K562 (cell line): ENCODE measurements around the gene SLC8A1. TPM values are rescaled to one million over a fixed set of nuclear protein-coding genes. Genes with fewer than 3 reads are reported as not detected.

Experiments used
- ATAC-seq: fragments of 200-7000 bp; cut with Tn5 transposase; 3 replicates; pipeline ENCODE4 v1.9.1; 2020; ENCODE audit warnings: moderate library complexity
- BruUV-seq: library from RNA; stranded (reverse); fragments of 400-500 nt; replicated peaks from 2 replicates; lab custom pipeline; 2021; lab: Mats Ljungman, UMichigan
- CTCF ChIA-PET: fragments of 300-600 bp; formaldehyde crosslinking; extraction: SDS; loops from one replicate; lab custom pipeline; 2021; ENCODE audit warnings: low intra/inter-chr PET ratio; lab: Yijun Ruan, JAX
- POLR2A ChIA-PET: fragments of 300-600, 350-650 bp; sonication (Branson Sonifier 250); formaldehyde crosslinking; extraction: SDS; loops from one replicate; lab custom pipeline; 2021; ENCODE audit warnings: antibody characterized with exemption, inconsistent platforms; lab: Yijun Ruan, JAX
- DNase-seq, 4 experiments: peaks; one replicate each; pipeline versions ENCODE4 v3.0.0 to v3.0.0-alpha.2; 2011 to 2018; ENCODE audit warnings: low spot score in 3 of 4, mixed read lengths in 3 of 4; ENCODE audit errors: extremely low read depth in 1 of 4
- FAIRE-seq: peaks from 2 replicates; lab custom pipeline; 2011; peaks lifted over from hg19 to GRCh38; lab: Jason Lieb, UNC
- H2AFZ ChIP-seq: 2 replicates; pipeline ENCODE4 v1.6.0; 2011; ENCODE audit warnings: low read depth, low read length, control low read depth, inconsistent platforms
- H3K27ac ChIP-seq: fragments of 200-600 bp; 3 replicates; pipeline ENCODE4 v1.8.0; 2011; ENCODE audit warnings: low read depth, mild to moderate bottlenecking, control low read depth, inconsistent platforms, low read length, moderate library complexity, mixed read lengths; ENCODE audit errors: extremely low read depth
- H3K27me3 ChIP-seq, 2 experiments: fragments of 300-600 bp in 1 of 2; 2 replicates in 1 of 2; 3 replicates in 1 of 2; pipeline versions ENCODE4 v1.6.0 to v1.8.0; 2011; ENCODE audit warnings: inconsistent platforms in 2 of 2, low read length in 2 of 2, mild to moderate bottlenecking in 1 of 2, mixed read lengths in 1 of 2, moderate library complexity in 1 of 2; ENCODE audit not compliant: control insufficient read depth in 2 of 2, insufficient read depth in 2 of 2
- H3K36me3 ChIP-seq: fragments of 300-600 bp; 3 replicates; pipeline ENCODE4 v1.8.0; 2011; ENCODE audit warnings: mild to moderate bottlenecking, low read length, inconsistent platforms; ENCODE audit not compliant: control insufficient read depth, insufficient read depth
- H3K4me1 ChIP-seq, 2 experiments: fragments of 200-600 bp in 1 of 2; replicated peaks in 1 of 2; 2 replicates in 1 of 2; 3 replicates in 1 of 2; pipeline versions ENCODE4 v1.5.1 to v1.8.0; 2011; ENCODE audit warnings: inconsistent platforms in 2 of 2, low read length in 2 of 2, mild to moderate bottlenecking in 1 of 2, mixed read lengths in 1 of 2, moderate library complexity in 1 of 2; ENCODE audit not compliant: control insufficient read depth in 2 of 2, insufficient read depth in 2 of 2
- H3K4me2 ChIP-seq: 2 replicates; pipeline ENCODE4 v1.6.1; 2011; ENCODE audit warnings: low read length, control low read depth, inconsistent platforms, mixed read lengths; ENCODE audit not compliant: insufficient read depth
- H3K4me3 ChIP-seq: fragments of 200-600 bp; sonication (generic), shearing (Covaris generic); 2 replicates; pipeline ENCODE4 v1.5.1; 2016; ENCODE audit warnings: control low read depth, inconsistent platforms
- H3K79me2 ChIP-seq: fragments of 200-600 bp; 3 replicates; pipeline ENCODE4 v1.8.0; 2011; ENCODE audit warnings: low read length, inconsistent platforms; ENCODE audit not compliant: control insufficient read depth, insufficient read depth
- H3K9ac ChIP-seq, 2 experiments: 2 replicates each; pipeline versions ENCODE4 v1.6.0 to v1.6.1; 2011; ENCODE audit warnings: low read depth in 2 of 2, low read length in 2 of 2, control low read depth in 1 of 2, inconsistent platforms in 1 of 2, mild to moderate bottlenecking in 1 of 2, mixed read lengths in 1 of 2; ENCODE audit not compliant: insufficient read depth in 1 of 2
- H3K9me1 ChIP-seq: one replicate; pipeline ENCODE4 v1.6.0; 2011; ENCODE audit warnings: inconsistent platforms, mild to moderate bottlenecking, low read length, moderate library complexity; ENCODE audit not compliant: control insufficient read depth, insufficient read depth
- H3K9me3 ChIP-seq: replicated peaks from 2 replicates; pipeline ENCODE4 v1.5.1; 2011; ENCODE audit warnings: low read depth, low read length, inconsistent platforms; ENCODE audit not compliant: control insufficient read depth, insufficient read depth
- H4K20me1 ChIP-seq: replicated peaks from 2 replicates; pipeline ENCODE4 v1.6.1; 2011; ENCODE audit warnings: low read length, inconsistent platforms, mixed read lengths; ENCODE audit not compliant: control insufficient read depth, insufficient read depth
- RAD51 ChIP-seq: fragments of 450-650 bp; IDR thresholded peaks from 2 replicates; pipeline ENCODE4 v1.7.1; 2016; ENCODE audit warnings: low read depth, mild to moderate bottlenecking, borderline replicate concordance
- ZNF232 ChIP-seq: sonication (generic); formaldehyde crosslinking; IDR thresholded peaks from 2 replicates; pipeline ENCODE4 v1.8.0; 2022; ENCODE audit warnings: mild to moderate bottlenecking, missing genetic modification reagents
- ZNF57 ChIP-seq: fragments of 450-650 bp; formaldehyde crosslinking; IDR thresholded peaks from 2 replicates; pipeline ENCODE4 v1.4.0; 2020; ENCODE audit warnings: mild to moderate bottlenecking, moderate library complexity
- WGBS: fragments of 100-300 bp; shearing (Covaris generic); methylation state at CpG from one replicate; pipeline ENCODE4 v1.1.6; 2016; ENCODE audit warnings: low coverage, mixed read lengths; ENCODE audit not compliant: insufficient coverage; ENCODE audit errors: missing lambda C conversion rate; 5-methylcytosine and 5-hydroxymethylcytosine counted together
- in situ Hi-C: fragments of 300-500 bp; cut with MboI; formaldehyde crosslinking; loops from 4 replicates; pipeline ENCODE4 v1.15.0; 2018; ENCODE audit warnings: inconsistent platforms, mixed read lengths
- intact Hi-C: fragments of 100-400 bp; cut with micrococcal nuclease; formaldehyde crosslinking; loops from 2 replicates; pipeline ENCODE4 v1.14.2; 2022
- polyA plus RNA-seq, 8 experiments: library from polyadenylated mRNA; depleted of rRNA in 4 of 8; stranded (reverse) in 5 of 8; unstranded in 3 of 8; fragments of >200 nt; fragmentation: Nextera tagmentation in 2 of 8; fragmentation: Illumina TruSeq in 1 of 8; extraction: Ambion mirVana in 2 of 8; extraction: Trizol in 1 of 8; gene quantifications; 2 replicates each; pipeline versions ENCODE4 v1.2.1 to v1.2.3, GENCODE V29; 2011 to 2014; ENCODE audit warnings: inconsistent platforms in 1 of 8, missing spikeins in 1 of 8
- total RNA-seq, 7 experiments: library from RNA; depleted of rRNA in 6 of 7; stranded (reverse); fragments of >200 nt in 6 of 7; fragmentation: Illumina TruSeq in 2 of 7; extraction: Trizol in 2 of 7; gene quantifications; 2 replicates each; pipeline versions ENCODE4 v1.2.1 to v1.2.3, GENCODE V29; 2011 to 2021; ENCODE audit warnings: low replicate concordance in 1 of 7
- TF ChIP-seq, protein P1 (sequence below), 3 experiments: IDR thresholded peaks in 2 of 3; conservative IDR thresholded peaks in 1 of 3; 2 replicates each; pipeline ENCODE4 v1.5.1; 2011 to 2012; ENCODE audit warnings: low read length in 3 of 3, mild to moderate bottlenecking in 3 of 3, control low read depth in 2 of 3, improper control_type of control experiment in 1 of 3, inconsistent platforms in 1 of 3, low read depth in 1 of 3, mixed read lengths in 1 of 3, moderate library complexity in 1 of 3; ENCODE audit not compliant: insufficient read depth in 2 of 3
- TF ChIP-seq, protein P2 (sequence below): conservative IDR thresholded peaks from 2 replicates; pipeline ENCODE4 v1.6.1; 2011; ENCODE audit warnings: low read depth, mild to moderate bottlenecking, low read length; ENCODE audit not compliant: control insufficient read depth
- TF ChIP-seq, protein P3 (sequence below): fragments of 250-450 bp; sonication (Bioruptor Pico); IDR thresholded peaks from 2 replicates; pipeline ENCODE4 v1.5.0; 2022; ENCODE audit warnings: mild to moderate bottlenecking

Gene SLC8A1
- total and polyA plus RNA-seq, 9 of the 15 experiments (the other 6 are each of a cell fraction or from before 2014, with no cell fraction given), result not detected

DNA sequence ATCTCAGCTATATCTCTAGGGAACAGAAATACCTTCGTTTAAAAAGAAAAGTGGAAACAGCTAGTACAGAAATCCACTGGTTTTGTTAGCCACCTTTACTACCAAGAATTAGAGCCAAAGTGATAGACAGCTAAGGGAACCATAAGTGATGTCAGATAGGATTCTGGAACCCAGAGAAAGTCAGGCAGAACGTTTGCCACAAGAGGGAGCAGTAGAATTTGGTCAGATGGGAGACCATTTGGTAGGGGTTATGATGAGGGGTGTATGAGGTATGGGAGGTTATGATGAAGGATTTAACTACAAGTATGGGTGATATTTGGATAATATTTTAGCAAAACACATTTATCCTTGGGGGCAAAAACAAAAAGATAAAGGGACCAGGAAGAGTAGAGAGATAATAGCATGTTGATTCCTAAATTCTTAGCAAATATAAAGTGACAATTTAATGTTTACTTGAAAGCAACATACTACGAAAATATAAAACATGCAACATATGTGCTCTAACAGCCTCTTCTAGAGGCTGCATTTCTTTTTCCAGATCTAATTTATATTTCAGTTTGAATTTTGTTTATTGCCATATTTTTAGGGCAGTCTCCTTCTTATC is 3.3 kb downstream of the SLC8A1 start:
- intact Hi-C loops, result no loop called here
- peak in 1 of 4 experiments; percentile 8 for DNase-seq
- Histone ChIP-seq H3K9ac (no peak overlapping the region), H3K9me3 (no peaks in the 10 kb centered on the region), H3K27ac (no peak overlapping the region), H3K4me2 (no peak overlapping the region), H3K36me3 (no peaks in the 10 kb centered on the region), H3K4me1 (no peaks in the 10 kb centered on the region), H4K20me1 (no peaks in the 10 kb centered on the region), H3K4me3 (no peak overlapping the region), H2AFZ (no peak overlapping the region)
- ChIA-PET CTCF (no interaction called here), POLR2A (no interaction called here)
- 0% methylated on average over 3 of the region's 3 CpGs for WGBS
- no TSS peak for BruUV-seq
- in situ Hi-C loops, result loop anchor here (25.0 kb wide), 1 partner anchor 861 kb away; no protein-coding TSS in a partner anchor
- no peak for TF ChIP-seq RAD51
- TF ChIP-seq, protein P1, sequence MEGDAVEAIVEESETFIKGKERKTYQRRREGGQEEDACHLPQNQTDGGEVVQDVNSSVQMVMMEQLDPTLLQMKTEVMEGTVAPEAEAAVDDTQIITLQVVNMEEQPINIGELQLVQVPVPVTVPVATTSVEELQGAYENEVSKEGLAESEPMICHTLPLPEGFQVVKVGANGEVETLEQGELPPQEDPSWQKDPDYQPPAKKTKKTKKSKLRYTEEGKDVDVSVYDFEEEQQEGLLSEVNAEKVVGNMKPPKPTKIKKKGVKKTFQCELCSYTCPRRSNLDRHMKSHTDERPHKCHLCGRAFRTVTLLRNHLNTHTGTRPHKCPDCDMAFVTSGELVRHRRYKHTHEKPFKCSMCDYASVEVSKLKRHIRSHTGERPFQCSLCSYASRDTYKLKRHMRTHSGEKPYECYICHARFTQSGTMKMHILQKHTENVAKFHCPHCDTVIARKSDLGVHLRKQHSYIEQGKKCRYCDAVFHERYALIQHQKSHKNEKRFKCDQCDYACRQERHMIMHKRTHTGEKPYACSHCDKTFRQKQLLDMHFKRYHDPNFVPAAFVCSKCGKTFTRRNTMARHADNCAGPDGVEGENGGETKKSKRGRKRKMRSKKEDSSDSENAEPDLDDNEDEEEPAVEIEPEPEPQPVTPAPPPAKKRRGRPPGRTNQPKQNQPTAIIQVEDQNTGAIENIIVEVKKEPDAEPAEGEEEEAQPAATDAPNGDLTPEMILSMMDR (IDR thresholded peaks at IDR 0.05 in 2 of 3, conservative IDR thresholded peaks at IDR 0.05 in 1 of 3; ENCODE audit: insufficient read depth in 2 of 3, low read depth in 1 of 3, low read length in 3 of 3), result 0 out of 6 replicates have a peak, but pooled peaks of 1 of the 3 experiments have one; percentile 16
- TF ChIP-seq, all 486 proteins: peak for 1
- Histone ChIP-seq H3K79me2 (no peaks in the 10 kb centered on the region), H3K9me1 (no peaks in the 10 kb centered on the region), H3K27me3 (no peaks in the 10 kb centered on the region)
- ATAC-seq, result no peak
- no peak for FAIRE-seq

DNA sequence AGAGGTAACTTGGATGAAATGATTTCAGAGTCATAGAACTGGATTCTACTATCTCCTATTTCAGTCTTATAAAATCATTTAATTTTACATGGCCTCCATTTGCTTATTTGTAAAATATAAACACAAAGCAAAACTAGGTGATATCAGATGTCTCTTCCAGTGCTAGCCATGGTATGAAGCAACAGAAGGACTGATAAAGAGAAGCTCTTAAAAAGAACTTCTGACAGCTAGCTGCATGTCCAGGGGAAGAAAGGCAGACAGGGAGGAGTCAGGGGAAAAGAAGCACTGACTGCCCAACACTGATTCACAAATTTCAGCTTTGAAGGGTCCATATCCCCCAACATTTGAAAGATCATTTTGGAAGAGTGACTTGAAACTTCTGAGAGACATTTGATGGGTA is 6.4 kb downstream of the SLC8A1 start:
- no peak overlapping the region for H3K4me3 ChIP-seq
- no peaks in the 10 kb centered on the region for H3K27me3 ChIP-seq
- ChIA-PET POLR2A (no interaction called here), CTCF (no interaction called here)
- no peak for DNase-seq
- in situ Hi-C loops, result loop anchor here (25.0 kb wide), 1 partner anchor 858 kb away; no protein-coding TSS in a partner anchor
- no peak overlapping the region for H2AFZ ChIP-seq
- no peak for FAIRE-seq
- intact Hi-C loops, result no loop called here
- H3K9ac ChIP-seq, result no peak overlapping the region
- H3K9me3 ChIP-seq, result no peaks in the 10 kb centered on the region
- ATAC-seq, result no peak
- no TSS peak for BruUV-seq
- no peaks in the 10 kb centered on the region for H3K36me3 ChIP-seq
- TF ChIP-seq ZNF232 (CRISPR knock-in tag), result no peak
- TF ChIP-seq, protein P2, sequence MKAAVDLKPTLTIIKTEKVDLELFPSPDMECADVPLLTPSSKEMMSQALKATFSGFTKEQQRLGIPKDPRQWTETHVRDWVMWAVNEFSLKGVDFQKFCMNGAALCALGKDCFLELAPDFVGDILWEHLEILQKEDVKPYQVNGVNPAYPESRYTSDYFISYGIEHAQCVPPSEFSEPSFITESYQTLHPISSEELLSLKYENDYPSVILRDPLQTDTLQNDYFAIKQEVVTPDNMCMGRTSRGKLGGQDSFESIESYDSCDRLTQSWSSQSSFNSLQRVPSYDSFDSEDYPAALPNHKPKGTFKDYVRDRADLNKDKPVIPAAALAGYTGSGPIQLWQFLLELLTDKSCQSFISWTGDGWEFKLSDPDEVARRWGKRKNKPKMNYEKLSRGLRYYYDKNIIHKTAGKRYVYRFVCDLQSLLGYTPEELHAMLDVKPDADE, result no peak
- TF ChIP-seq, protein P3, sequence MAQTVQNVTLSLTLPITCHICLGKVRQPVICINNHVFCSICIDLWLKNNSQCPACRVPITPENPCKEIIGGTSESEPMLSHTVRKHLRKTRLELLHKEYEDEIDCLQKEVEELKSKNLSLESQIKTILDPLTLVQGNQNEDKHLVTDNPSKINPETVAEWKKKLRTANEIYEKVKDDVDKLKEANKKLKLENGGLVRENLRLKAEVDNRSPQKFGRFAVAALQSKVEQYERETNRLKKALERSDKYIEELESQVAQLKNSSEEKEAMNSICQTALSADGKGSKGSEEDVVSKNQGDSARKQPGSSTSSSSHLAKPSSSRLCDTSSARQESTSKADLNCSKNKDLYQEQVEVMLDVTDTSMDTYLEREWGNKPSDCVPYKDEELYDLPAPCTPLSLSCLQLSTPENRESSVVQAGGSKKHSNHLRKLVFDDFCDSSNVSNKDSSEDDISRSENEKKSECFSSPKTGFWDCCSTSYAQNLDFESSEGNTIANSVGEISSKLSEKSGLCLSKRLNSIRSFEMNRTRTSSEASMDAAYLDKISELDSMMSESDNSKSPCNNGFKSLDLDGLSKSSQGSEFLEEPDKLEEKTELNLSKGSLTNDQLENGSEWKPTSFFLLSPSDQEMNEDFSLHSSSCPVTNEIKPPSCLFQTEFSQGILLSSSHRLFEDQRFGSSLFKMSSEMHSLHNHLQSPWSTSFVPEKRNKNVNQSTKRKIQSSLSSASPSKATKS (CRISPR knock-in tag), result no peak
- TF ChIP-seq ZNF57 (CRISPR knock-in tag), result no peak
- H3K79me2 ChIP-seq, result no peaks in the 10 kb centered on the region
- H3K27ac ChIP-seq, result no peak overlapping the region
- H3K4me2 ChIP-seq, result no peak overlapping the region
- no peaks in the 10 kb centered on the region for H3K4me1 ChIP-seq
- no peaks in the 10 kb centered on the region for H3K9me1 ChIP-seq
- H4K20me1 ChIP-seq, result no peaks in the 10 kb centered on the region
